Measurements from ENCODE around the gene KSR1. TPM values are rescaled to one million over a fixed set of nuclear protein-coding genes. Genes with fewer than 3 reads are reported as not detected.

The KSR1 gene
- total RNA-seq, 1 experiment from 2014 or later: 41.7 TPM

GRCh38 chr17:27526604-27527002 is 70.4 kb downstream of the KSR1 start:
- intact Hi-C loops (cut with micrococcal nuclease; ENCODE audit: unreplicated experiment): loop anchor here (5.0 to 10.0 kb wide), 2 partner anchors 58 to 69 kb away; partner anchors contain the start of gene KSR1
- ChIA-PET POLR2A (ENCODE audit: low non-redundant PET) (no interaction called here), CTCF (no interaction called here)
- no peak overlapping the region for H3K27ac ChIP-seq (ENCODE audit: low read depth, low read length, poor library complexity, severe bottlenecking)
- peak; percentile 30 for DNase-seq (ENCODE audit: low spot score)
- peaks cover 38% of the 10 kb centered on the region for H3K4me1 ChIP-seq (ENCODE audit: insufficient read depth, low read length, poor library complexity, severe bottlenecking)
- no peaks in the 10 kb centered on the region for H3K9me3 ChIP-seq (ENCODE audit: low read depth, low read length, poor library complexity, severe bottlenecking)
- H3K4me3 ChIP-seq (ENCODE audit: low read depth, low read length, poor library complexity, severe bottlenecking): no peak overlapping the region
- no peaks in the 10 kb centered on the region for H3K36me3 ChIP-seq (ENCODE audit: insufficient read depth, low read length, poor library complexity, severe bottlenecking)
- BruUV-seq (replicated peaks): no TSS peak
- no peaks in the 10 kb centered on the region for H3K27me3 ChIP-seq (replicated peaks; ENCODE audit: insufficient read depth, low read depth, low read length, poor library complexity)
- TF ChIP-seq, protein P1, sequence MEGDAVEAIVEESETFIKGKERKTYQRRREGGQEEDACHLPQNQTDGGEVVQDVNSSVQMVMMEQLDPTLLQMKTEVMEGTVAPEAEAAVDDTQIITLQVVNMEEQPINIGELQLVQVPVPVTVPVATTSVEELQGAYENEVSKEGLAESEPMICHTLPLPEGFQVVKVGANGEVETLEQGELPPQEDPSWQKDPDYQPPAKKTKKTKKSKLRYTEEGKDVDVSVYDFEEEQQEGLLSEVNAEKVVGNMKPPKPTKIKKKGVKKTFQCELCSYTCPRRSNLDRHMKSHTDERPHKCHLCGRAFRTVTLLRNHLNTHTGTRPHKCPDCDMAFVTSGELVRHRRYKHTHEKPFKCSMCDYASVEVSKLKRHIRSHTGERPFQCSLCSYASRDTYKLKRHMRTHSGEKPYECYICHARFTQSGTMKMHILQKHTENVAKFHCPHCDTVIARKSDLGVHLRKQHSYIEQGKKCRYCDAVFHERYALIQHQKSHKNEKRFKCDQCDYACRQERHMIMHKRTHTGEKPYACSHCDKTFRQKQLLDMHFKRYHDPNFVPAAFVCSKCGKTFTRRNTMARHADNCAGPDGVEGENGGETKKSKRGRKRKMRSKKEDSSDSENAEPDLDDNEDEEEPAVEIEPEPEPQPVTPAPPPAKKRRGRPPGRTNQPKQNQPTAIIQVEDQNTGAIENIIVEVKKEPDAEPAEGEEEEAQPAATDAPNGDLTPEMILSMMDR (conservative IDR thresholded peaks at IDR 0.05; ENCODE audit: low read depth, low read length): no peak
- no peak for TF ChIP-seq EZH2 (IDR thresholded peaks at IDR 0.05; ENCODE audit: borderline replicate concordance, low read depth, low read length, poor library complexity, severe bottlenecking)

DNA sequence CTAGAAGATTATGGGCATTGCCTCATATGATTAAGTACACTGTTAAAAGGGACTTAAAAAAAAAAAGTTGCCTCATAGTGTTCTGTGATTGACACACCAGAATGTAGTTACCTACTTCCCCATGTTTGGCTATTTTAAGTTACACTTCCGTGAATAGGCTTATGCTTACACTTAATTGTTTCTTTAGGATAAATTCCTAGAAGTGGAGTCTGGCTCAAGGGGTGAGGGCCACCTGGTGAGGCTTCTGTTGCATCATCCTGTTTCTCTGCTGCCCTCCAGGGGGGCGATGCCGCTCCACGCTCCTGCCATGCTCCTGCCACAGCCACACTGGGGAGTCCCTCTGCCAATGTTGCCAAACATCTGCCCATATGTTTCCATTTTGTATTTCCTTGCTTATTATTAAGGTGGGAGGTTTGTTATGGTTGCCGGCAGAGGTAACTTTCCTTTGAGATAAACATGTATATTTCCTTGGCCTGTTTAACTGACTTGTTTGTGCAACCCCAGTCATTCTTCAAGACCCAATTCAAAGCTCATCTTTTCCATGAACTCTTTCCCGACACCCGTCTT is 73.1 kb downstream of the KSR1 start:
- H3K27me3 ChIP-seq (replicated peaks; ENCODE audit: insufficient read depth, low read depth, low read length, poor library complexity): no peaks in the 10 kb centered on the region
- no peaks in the 10 kb centered on the region for H3K9me3 ChIP-seq (ENCODE audit: low read depth, low read length, poor library complexity, severe bottlenecking)
- CTCF ChIA-PET: no interaction called here
- no TSS peak for BruUV-seq (replicated peaks)
- DNase-seq (ENCODE audit: low spot score): peak; percentile 59
- H3K4me1 ChIP-seq (ENCODE audit: insufficient read depth, low read length, poor library complexity, severe bottlenecking): peaks cover 49% of the 10 kb centered on the region
- peak overlapping the region; percentile 21 for H3K27ac ChIP-seq (ENCODE audit: low read depth, low read length, poor library complexity, severe bottlenecking)
- intact Hi-C loops (cut with micrococcal nuclease; ENCODE audit: unreplicated experiment): loop anchor here (5.0 to 10.0 kb wide), 2 partner anchors 55 to 72 kb away; partner anchors contain the start of gene KSR1
- no peaks in the 10 kb centered on the region for H3K36me3 ChIP-seq (ENCODE audit: insufficient read depth, low read length, poor library complexity, severe bottlenecking)
- H3K4me3 ChIP-seq (ENCODE audit: low read depth, low read length, poor library complexity, severe bottlenecking): no peak overlapping the region
- TF ChIP-seq EZH2 (IDR thresholded peaks at IDR 0.05; ENCODE audit: borderline replicate concordance, low read depth, low read length, poor library complexity, severe bottlenecking): no peak
- TF ChIP-seq, protein P1 (conservative IDR thresholded peaks at IDR 0.05; ENCODE audit: low read depth, low read length): 0 out of 2 replicates have a peak, but pooled peaks have one; percentile 16
- POLR2A ChIA-PET (ENCODE audit: low non-redundant PET): no interaction called here

- no peak overlapping the region for H3K4me3 ChIP-seq (ENCODE audit: low read depth, low read length, poor library complexity, severe bottlenecking)
- no peaks in the 10 kb centered on the region for H3K36me3 ChIP-seq (ENCODE audit: insufficient read depth, low read length, poor library complexity, severe bottlenecking)
- no peak for DNase-seq (ENCODE audit: low spot score)
- H3K27me3 ChIP-seq (replicated peaks; ENCODE audit: insufficient read depth, low read depth, low read length, poor library complexity): no peaks in the 10 kb centered on the region
- intact Hi-C loops (cut with micrococcal nuclease; ENCODE audit: unreplicated experiment): no loop called here
- peaks cover 45% of the 10 kb centered on the region for H3K4me1 ChIP-seq (ENCODE audit: insufficient read depth, low read length, poor library complexity, severe bottlenecking)
- POLR2A ChIA-PET (ENCODE audit: low non-redundant PET): no interaction called here
- no peak overlapping the region for H3K27ac ChIP-seq (ENCODE audit: low read depth, low read length, poor library complexity, severe bottlenecking)
- TF ChIP-seq, protein P1 (conservative IDR thresholded peaks at IDR 0.05; ENCODE audit: low read depth, low read length): no peak
- CTCF ChIA-PET: no interaction called here
- BruUV-seq (replicated peaks): no TSS peak
- no peaks in the 10 kb centered on the region for H3K9me3 ChIP-seq (ENCODE audit: low read depth, low read length, poor library complexity, severe bottlenecking)
Measured at GRCh38 chr17:27530764-27531391, 74.6 kb downstream of the KSR1 start.
